IMR-90 (cell line): ENCODE measurements around the gene SUGCT.

ENCODE experiments used
- BHLHE40 ChIP-seq: fragments of 150-350 bp; IDR thresholded peaks from 2 replicates; pipeline ENCODE4 v1.6.1; 2016; ENCODE audit warnings: mild to moderate bottlenecking, low read depth, low read length
- CTCF ChIP-seq: conservative IDR thresholded peaks from 2 replicates; pipeline ENCODE4 v1.5.1; 2012; ENCODE audit warnings: mild to moderate bottlenecking, low read depth, low read length, improper control_type of control experiment
- ELK1 ChIP-seq: fragments of 150-350 bp; IDR thresholded peaks from 2 replicates; pipeline ENCODE4 v1.6.1; 2016; ENCODE audit warnings: low read depth, mild to moderate bottlenecking, low read length, moderate library complexity, borderline replicate concordance
- FOS ChIP-seq: fragments of 150-350 bp; IDR thresholded peaks from 2 replicates; pipeline ENCODE4 v1.6.1; 2016; ENCODE audit warnings: low read depth, low read length
- MXI1 ChIP-seq: IDR thresholded peaks from 2 replicates; pipeline ENCODE4 v1.6.1; 2012; ENCODE audit warnings: low read depth, mild to moderate bottlenecking, low read length, moderate library complexity, borderline replicate concordance
- NFE2L2 ChIP-seq: fragments of 150-350 bp; IDR thresholded peaks from 2 replicates; pipeline ENCODE4 v1.6.1; 2016; ENCODE audit warnings: low read depth, mild to moderate bottlenecking, low read length
- POLR2A ChIP-seq: IDR thresholded peaks from 2 replicates; pipeline ENCODE4 v1.6.1; 2012; ENCODE audit warnings: mild to moderate bottlenecking, low read depth, low read length
- SMC3 ChIP-seq: fragments of 150-350 bp; IDR thresholded peaks from 2 replicates; pipeline ENCODE4 v1.6.1; 2016; ENCODE audit warnings: low read depth, mild to moderate bottlenecking, antibody characterized with exemption, low read length, moderate library complexity

GRCh38 chr7:40623863-40624262 is 489.1 kb downstream of the SUGCT start:
- TF ChIP-seq POLR2A (no peak), FOS (no peak), BHLHE40 (no peak), CTCF (no peak), ELK1 (no peak), SMC3 (no peak), MXI1 (no peak), NFE2L2 (no peak)
